IMR-90 (cell line): ENCODE results near the gene PRAMEF11. TPM values are rescaled to one million over a fixed set of nuclear protein-coding genes. Genes with fewer than 3 reads are reported as not detected.

ENCODE experiments used
- ATAC-seq: fragments of 200-7000 bp; cut with Tn5 transposase; 2 replicates; pipeline ENCODE4 v1.9.1; 2020; ENCODE audit warnings: low read depth, mild to moderate bottlenecking, moderate library complexity
- BruUV-seq: library from RNA; stranded (reverse); fragments of 400-500 nt; replicated peaks from 2 replicates; lab custom pipeline; 2021; lab: Mats Ljungman, UMichigan
- CTCF ChIA-PET: fragments of 300-600 bp; formaldehyde crosslinking; extraction: SDS; loops from one replicate; lab custom pipeline; 2021; ENCODE audit warnings: antibody characterized with exemption; lab: Yijun Ruan, JAX
- POLR2A ChIA-PET: fragments of 300-600 bp; sonication (Branson Sonifier 250); formaldehyde crosslinking; loops from one replicate; lab custom pipeline; 2022; ENCODE audit warnings: antibody characterized with exemption; ENCODE audit not compliant: unreplicated experiment; lab: Charles Lee
- DNase-seq: peaks from one replicate; pipeline ENCODE4 v3.0.0; 2013
- H2AFZ ChIP-seq: replicated peaks from 2 replicates; pipeline ENCODE3; 2013; ENCODE audit warnings: low read length, mild to moderate bottlenecking; ENCODE audit not compliant: poor library complexity
- H2AK5ac ChIP-seq: 2 replicates; pipeline ENCODE4 v1.6.1; 2013; ENCODE audit warnings: low read depth, low read length, inconsistent platforms
- H2AK9ac ChIP-seq: replicated peaks from 2 replicates; pipeline ENCODE3; 2013; ENCODE audit warnings: mild to moderate bottlenecking, low read depth, low read length, moderate library complexity; ENCODE audit not compliant: poor library complexity
- H2BK120ac ChIP-seq: 2 replicates; pipeline ENCODE4 v1.6.1; 2013; ENCODE audit warnings: low read depth, low read length, inconsistent platforms
- H2BK15ac ChIP-seq: 3 replicates; pipeline ENCODE4 v1.6.1; 2013; ENCODE audit warnings: low read depth, low read length, inconsistent platforms
- H2BK20ac ChIP-seq: 2 replicates; pipeline ENCODE4 v1.6.1; 2013; ENCODE audit warnings: low read depth, mild to moderate bottlenecking, inconsistent platforms, low read length, moderate library complexity
- H2BK5ac ChIP-seq: 2 replicates; pipeline ENCODE4 v1.6.1; 2013; ENCODE audit warnings: mild to moderate bottlenecking, low read depth, low read length, inconsistent platforms; ENCODE audit not compliant: poor library complexity, severe bottlenecking
- H3K14ac ChIP-seq: replicated peaks from 2 replicates; pipeline ENCODE4 v1.6.1; 2013; ENCODE audit warnings: low read depth, low read length, inconsistent platforms
- H3K18ac ChIP-seq: 2 replicates; pipeline ENCODE4 v1.6.1; 2013; ENCODE audit warnings: low read depth, low read length, control low read depth
- H3K23ac ChIP-seq: 2 replicates; pipeline ENCODE4 v1.6.1; 2013; ENCODE audit warnings: low read depth, low read length, inconsistent platforms
- H3K27ac ChIP-seq: 2 replicates; pipeline ENCODE4 v1.5.1; 2013; ENCODE audit warnings: mild to moderate bottlenecking, control low read depth, low read length; ENCODE audit not compliant: insufficient read depth
- H3K27me3 ChIP-seq: 2 replicates; pipeline ENCODE4 v1.6.1; 2013; ENCODE audit warnings: low read length; ENCODE audit not compliant: control insufficient read depth, insufficient read depth
- H3K36me3 ChIP-seq: 2 replicates; pipeline ENCODE4 v1.6.1; 2013; ENCODE audit warnings: low read length, mixed read lengths; ENCODE audit not compliant: control insufficient read depth, insufficient read depth
- H3K4ac ChIP-seq: 2 replicates; pipeline ENCODE4 v1.6.1; 2013; ENCODE audit warnings: low read depth, low read length, inconsistent platforms
- H3K4me1 ChIP-seq: 2 replicates; pipeline ENCODE4 v1.6.1; 2013; ENCODE audit warnings: low read length, mixed read lengths; ENCODE audit not compliant: control insufficient read depth, insufficient read depth
- H3K4me2 ChIP-seq: 2 replicates; pipeline ENCODE4 v1.6.1; 2013; ENCODE audit warnings: low read depth, mild to moderate bottlenecking, control low read depth, low read length, moderate library complexity
- H3K4me3 ChIP-seq: 2 replicates; pipeline ENCODE4 v1.5.1; 2013; ENCODE audit warnings: low read depth, mild to moderate bottlenecking, control low read depth, low read length, moderate library complexity; ENCODE audit not compliant: insufficient read depth
- H3K56ac ChIP-seq: 2 replicates; pipeline ENCODE4 v1.6.1; 2013; ENCODE audit warnings: low read length, inconsistent platforms; ENCODE audit not compliant: insufficient read depth; ENCODE audit errors: extremely low read depth
- H3K79me1 ChIP-seq, 2 experiments: 2 replicates each; pipeline ENCODE4 v1.6.1; 2013; ENCODE audit warnings: low read length in 2 of 2, inconsistent platforms in 1 of 2, low read depth in 1 of 2
- H3K9ac ChIP-seq: 2 replicates; pipeline ENCODE4 v1.6.1; 2013; ENCODE audit warnings: low read depth, low read length, control low read depth
- H3K9me1 ChIP-seq: 2 replicates; pipeline ENCODE4 v1.6.1; 2013; ENCODE audit warnings: low read length, inconsistent platforms; ENCODE audit not compliant: insufficient read depth
- H3K9me3 ChIP-seq: 2 replicates; pipeline ENCODE4 v1.6.1; 2013; ENCODE audit warnings: low read length; ENCODE audit not compliant: control insufficient read depth, insufficient read depth
- H4K20me1 ChIP-seq: 2 replicates; pipeline ENCODE4 v1.6.1; 2013; ENCODE audit warnings: low read length, inconsistent platforms; ENCODE audit not compliant: insufficient read depth
- H4K5ac ChIP-seq: 2 replicates; pipeline ENCODE4 v1.6.1; 2013; ENCODE audit warnings: mild to moderate bottlenecking, low read depth, low read length, control low read depth
- H4K8ac ChIP-seq, 2 experiments: 2 replicates each; pipeline ENCODE4 v1.6.1; 2013; ENCODE audit warnings: low read depth in 2 of 2, low read length in 2 of 2, control low read depth in 1 of 2, inconsistent platforms in 1 of 2
- H4K91ac ChIP-seq: 2 replicates; pipeline ENCODE4 v1.6.1; 2013; ENCODE audit warnings: low read depth, low read length, inconsistent platforms; ENCODE audit not compliant: insufficient read depth
- BHLHE40 ChIP-seq: fragments of 150-350 bp; IDR thresholded peaks from 2 replicates; pipeline ENCODE4 v1.6.1; 2016; ENCODE audit warnings: mild to moderate bottlenecking, low read depth, low read length
- CHD1 ChIP-seq: IDR thresholded peaks from 2 replicates; pipeline ENCODE4 v1.6.1; 2012; ENCODE audit warnings: low read depth, low read length, improper control_type of control experiment
- FOS ChIP-seq: fragments of 150-350 bp; IDR thresholded peaks from 2 replicates; pipeline ENCODE4 v1.6.1; 2016; ENCODE audit warnings: low read depth, low read length
- MAZ ChIP-seq: IDR thresholded peaks from 2 replicates; pipeline ENCODE4 v1.6.1; 2012; ENCODE audit warnings: low read depth, mild to moderate bottlenecking, low read length, improper control_type of control experiment, moderate library complexity, borderline replicate concordance
- MXI1 ChIP-seq: IDR thresholded peaks from 2 replicates; pipeline ENCODE4 v1.6.1; 2012; ENCODE audit warnings: low read depth, mild to moderate bottlenecking, low read length, moderate library complexity, borderline replicate concordance
- NFE2L2 ChIP-seq: fragments of 150-350 bp; IDR thresholded peaks from 2 replicates; pipeline ENCODE4 v1.6.1; 2016; ENCODE audit warnings: low read depth, mild to moderate bottlenecking, low read length
- RFX5 ChIP-seq: IDR thresholded peaks from 2 replicates; pipeline ENCODE4 v1.8.0; 2012; ENCODE audit warnings: low read depth, mild to moderate bottlenecking, low read length, moderate library complexity
- SMC3 ChIP-seq: fragments of 150-350 bp; IDR thresholded peaks from 2 replicates; pipeline ENCODE4 v1.6.1; 2016; ENCODE audit warnings: low read depth, mild to moderate bottlenecking, antibody characterized with exemption, low read length, moderate library complexity
- WGBS, 2 experiments: methylation state at CpG; one replicate each; pipeline versions ENCODE4 v1.1.5 to v1.1.7; 2013; ENCODE audit warnings: missing lambda C conversion rate in 2 of 2; ENCODE audit not compliant: insufficient read length in 1 of 2; ENCODE audit errors: extremely low coverage in 2 of 2; 5-methylcytosine and 5-hydroxymethylcytosine counted together
- dilution Hi-C: fragments of 300-500 bp; cut with HindIII; formaldehyde crosslinking; loops from one replicate; pipeline ENCODE4 v1.14.3; 2018; ENCODE audit warnings: low sequenced_read_pairs; ENCODE audit not compliant: unreplicated experiment
- in situ Hi-C: fragments of 300-500 bp; cut with MboI; formaldehyde crosslinking; loops from 3 replicates; pipeline ENCODE4 v1.14.3; 2019; ENCODE audit warnings: low sequenced_read_pairs, inconsistent platforms, mixed read lengths
- intact Hi-C: fragments of 100-400 bp; cut with micrococcal nuclease; formaldehyde crosslinking; loops from 2 replicates; pipeline ENCODE4 v1.10.0; 2022
- polyA plus RNA-seq, 3 experiments: library from polyadenylated mRNA; depleted of rRNA; stranded (reverse); fragments of >200 nt; gene quantifications; 2 replicates each; pipeline ENCODE4 v1.2.3, GENCODE V29; 2012; ENCODE audit warnings: low replicate concordance in 1 of 3
- total RNA-seq: library from RNA; depleted of rRNA; stranded (reverse); fragments of >200 nt; gene quantifications from 2 replicates; pipeline ENCODE4 v1.2.3, GENCODE V29; 2012; rRNA removed
- TF ChIP-seq, protein P1 (sequence below): fragments of 150-350 bp; IDR thresholded peaks from 2 replicates; pipeline ENCODE4 v1.6.1; 2016; ENCODE audit warnings: low read depth, mild to moderate bottlenecking, low read length, moderate library complexity, borderline replicate concordance

Gene PRAMEF11
- total and polyA plus RNA-seq, 2 of the 4 experiments (the other 2 are of a cell fraction): not detected

DNA sequence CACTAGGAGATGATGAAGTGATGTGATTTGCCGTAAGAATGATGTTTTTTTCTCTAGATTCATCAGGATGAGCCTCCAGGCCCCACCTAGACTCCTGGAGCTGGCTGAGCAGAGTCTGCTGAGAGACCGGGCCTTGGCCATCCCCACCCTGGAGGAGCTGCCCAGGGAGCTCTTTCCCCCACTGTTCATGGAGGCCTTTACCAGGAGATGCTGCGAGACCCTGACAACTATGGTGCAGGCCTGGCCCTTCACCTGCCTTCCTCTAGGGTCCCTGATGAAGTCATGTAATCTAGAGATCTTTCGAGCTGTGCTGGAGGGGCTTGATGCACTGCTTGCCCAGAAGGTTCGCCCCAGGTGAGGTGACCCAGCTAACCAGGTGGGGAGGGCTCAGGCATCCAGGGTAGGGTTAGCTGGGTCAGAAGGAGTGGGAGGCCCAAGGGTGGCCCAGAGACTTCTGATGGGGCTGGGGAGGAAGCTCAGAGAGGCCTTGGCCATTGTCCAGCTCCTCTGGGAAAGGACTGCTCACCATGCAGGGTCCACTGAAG is 56.3 kb downstream of the PRAMEF11 start:
- H2BK20ac ChIP-seq: no peak overlapping the region
- no peak overlapping the region for H4K91ac ChIP-seq
- no TSS peak for BruUV-seq
- no peaks in the 10 kb centered on the region for H3K4me1 ChIP-seq
- H3K4me3 ChIP-seq: no peak overlapping the region
- dilution Hi-C loops (no loop called here), in situ Hi-C loops (no loop called here), intact Hi-C loops (no loop called here)
- H4K20me1 ChIP-seq: no peaks in the 10 kb centered on the region
- ChIA-PET POLR2A (no interaction called here), CTCF (interaction anchor here (0.5 kb wide), 1 partner anchor 466 kb away, joined by 3 read pairs; no protein-coding TSS in a partner anchor)
- no peak overlapping the region for H3K4ac ChIP-seq
- 38% methylated on average over 1 of the region's 5 CpGs; no CpG with 5 or more reads in 1 of the 2 experiments for WGBS, 2 experiments
- no peak overlapping the region for H3K14ac ChIP-seq
- H3K18ac ChIP-seq: no peak overlapping the region
- no peak overlapping the region for H4K8ac ChIP-seq
- no peak for ATAC-seq
- H3K79me1 ChIP-seq: no peaks in the 10 kb centered on the region
- no peak overlapping the region for H3K27ac ChIP-seq
- no peak overlapping the region for H3K56ac ChIP-seq
- no peak overlapping the region for H2AK5ac ChIP-seq
- DNase-seq: no peak
- no peak overlapping the region for H3K4me2 ChIP-seq
- H2AFZ ChIP-seq: no peak overlapping the region
- peaks cover 42% of the 10 kb centered on the region for H3K9me3 ChIP-seq
- no peak overlapping the region for H3K9ac ChIP-seq
- no peaks in the 10 kb centered on the region for H3K27me3 ChIP-seq
- H3K9me1 ChIP-seq: no peaks in the 10 kb centered on the region
- no peak overlapping the region for H2BK5ac ChIP-seq
- H2BK15ac ChIP-seq: no peak overlapping the region
- H3K36me3 ChIP-seq: no peaks in the 10 kb centered on the region
- no peak overlapping the region for H2BK120ac ChIP-seq
- H2AK9ac ChIP-seq: no peak overlapping the region
- TF ChIP-seq, protein P1, sequence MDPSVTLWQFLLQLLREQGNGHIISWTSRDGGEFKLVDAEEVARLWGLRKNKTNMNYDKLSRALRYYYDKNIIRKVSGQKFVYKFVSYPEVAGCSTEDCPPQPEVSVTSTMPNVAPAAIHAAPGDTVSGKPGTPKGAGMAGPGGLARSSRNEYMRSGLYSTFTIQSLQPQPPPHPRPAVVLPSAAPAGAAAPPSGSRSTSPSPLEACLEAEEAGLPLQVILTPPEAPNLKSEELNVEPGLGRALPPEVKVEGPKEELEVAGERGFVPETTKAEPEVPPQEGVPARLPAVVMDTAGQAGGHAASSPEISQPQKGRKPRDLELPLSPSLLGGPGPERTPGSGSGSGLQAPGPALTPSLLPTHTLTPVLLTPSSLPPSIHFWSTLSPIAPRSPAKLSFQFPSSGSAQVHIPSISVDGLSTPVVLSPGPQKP: no peak
- TF ChIP-seq MXI1 (no peak), CHD1 (no peak), BHLHE40 (no peak), NFE2L2 (no peak), FOS (no peak), RFX5 (no peak), MAZ (no peak), SMC3 (no peak)
- H3K23ac ChIP-seq: no peak overlapping the region
- H4K5ac ChIP-seq: no peak overlapping the region

Other genes starting within 250 kb of the PRAMEF11 start
- gene DHRS3, start 213.2 kb downstream of the PRAMEF11 start, total RNA-seq: 11.4 and 14.5 TPM in 2 replicates
- 10.2 and 11.2 TPM in 2 replicates for gene DHRS3, start 213.2 kb downstream of the PRAMEF11 start, polyA plus RNA-seq (2012; rRNA removed)
- gene AADACL4, start 187.3 kb downstream of the PRAMEF11 start, total RNA-seq: not detected in 2 replicates
- not detected in 2 replicates for gene AADACL4, start 187.3 kb downstream of the PRAMEF11 start, polyA plus RNA-seq (2012; rRNA removed)
- not detected in 2 replicates for gene AADACL3, start 115.3 kb downstream of the PRAMEF11 start, total RNA-seq
- not detected in 2 replicates for gene AADACL3, start 115.3 kb downstream of the PRAMEF11 start, polyA plus RNA-seq (2012; rRNA removed)
- gene CFAP107, start 85.2 kb downstream of the PRAMEF11 start, total RNA-seq: not detected in 2 replicates
- gene CFAP107, start 85.2 kb downstream of the PRAMEF11 start, polyA plus RNA-seq (2012; rRNA removed): not detected in 2 replicates
- not detected in 2 replicates for gene PRAMEF12, start 57.7 kb downstream of the PRAMEF11 start, total RNA-seq
- not detected in 2 replicates for gene PRAMEF12, start 57.7 kb downstream of the PRAMEF11 start, polyA plus RNA-seq (2012; rRNA removed)
- gene PRAMEF1, start 40.0 kb downstream of the PRAMEF11 start, total RNA-seq: not detected in 2 replicates
- gene PRAMEF1, start 40.0 kb downstream of the PRAMEF11 start, polyA plus RNA-seq (2012; rRNA removed): not detected in 2 replicates
- gene HNRNPCL1, start 17.3 kb upstream of the PRAMEF11 start, total RNA-seq: not detected in 2 replicates
- not detected in 2 replicates for gene HNRNPCL1, start 17.3 kb upstream of the PRAMEF11 start, polyA plus RNA-seq (2012; rRNA removed)
- not detected in 2 replicates for gene PRAMEF2, start 25.7 kb upstream of the PRAMEF11 start, total RNA-seq
- gene PRAMEF2, start 25.7 kb upstream of the PRAMEF11 start, polyA plus RNA-seq (2012; rRNA removed): not detected in 2 replicates
- gene PRAMEF4, start 54.8 kb upstream of the PRAMEF11 start, total RNA-seq: not detected in 2 replicates
- not detected in 2 replicates for gene PRAMEF4, start 54.8 kb upstream of the PRAMEF11 start, polyA plus RNA-seq (2012; rRNA removed)
- gene PRAMEF10, start 66.9 kb upstream of the PRAMEF11 start, total RNA-seq: not detected in 2 replicates
- gene PRAMEF10, start 66.9 kb upstream of the PRAMEF11 start, polyA plus RNA-seq (2012; rRNA removed): not detected in 2 replicates
- gene PRAMEF7, start 85.2 kb upstream of the PRAMEF11 start, total RNA-seq: not detected in 2 replicates
- not detected in 2 replicates for gene PRAMEF7, start 85.2 kb upstream of the PRAMEF11 start, polyA plus RNA-seq (2012; rRNA removed)
- gene PRAMEF6, start 116.2 kb upstream of the PRAMEF11 start, total RNA-seq: not detected in 2 replicates
- not detected in 2 replicates for gene PRAMEF6, start 116.2 kb upstream of the PRAMEF11 start, polyA plus RNA-seq (2012; rRNA removed)
- not detected in 2 replicates for gene PRAMEF27, start 225.2 kb upstream of the PRAMEF11 start, total RNA-seq
- gene PRAMEF27, start 225.2 kb upstream of the PRAMEF11 start, polyA plus RNA-seq (2012; rRNA removed): not detected in 2 replicates
- not detected in 2 replicates for gene HNRNPCL3, start 229.4 kb upstream of the PRAMEF11 start, total RNA-seq
- gene HNRNPCL3, start 229.4 kb upstream of the PRAMEF11 start, polyA plus RNA-seq (2012; rRNA removed): not detected in 2 replicates
- gene PRAMEF25, start 239.4 kb upstream of the PRAMEF11 start, total RNA-seq: not detected in 2 replicates
- gene PRAMEF25, start 239.4 kb upstream of the PRAMEF11 start, polyA plus RNA-seq (2012; rRNA removed): not detected in 2 replicates